CD1c-positive myeloid dendritic cell (primary cell): ENCODE data around the gene DGCR8.
"Not testable (repeated sequence)": the region's sequence is repeated elsewhere in the genome, so short reads cannot be mapped to it uniquely, and the experiment has no call there.

Experiments
- DNase-seq: peaks from one replicate; pipeline ENCODE4 v3.0.0-alpha.2; 2016; ENCODE audit errors: extremely low spot score

Gene DGCR8

DNA sequence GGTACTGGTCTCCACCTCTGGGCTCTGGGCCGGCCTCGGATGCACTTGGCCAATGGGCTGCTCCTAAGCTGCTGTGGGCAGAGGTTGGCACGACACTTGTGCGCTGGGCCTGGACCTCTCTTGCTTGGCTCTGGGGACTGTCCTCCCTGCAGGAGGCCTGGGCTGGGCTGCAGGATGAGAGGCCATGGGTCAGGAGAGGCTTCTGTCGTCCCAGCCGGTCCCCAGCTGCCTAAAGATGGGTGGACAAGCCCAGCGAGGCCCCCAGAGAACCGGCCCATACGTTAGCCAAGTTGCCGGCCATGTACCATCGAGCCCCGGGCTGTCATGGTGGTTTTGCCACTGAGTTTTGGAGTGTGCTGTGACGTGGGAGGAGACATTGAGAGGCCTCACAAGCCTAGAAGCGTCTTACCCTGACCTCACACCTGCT lies 72.4 kb downstream of the DGCR8 start:
- no peak for DNase-seq

DNA sequence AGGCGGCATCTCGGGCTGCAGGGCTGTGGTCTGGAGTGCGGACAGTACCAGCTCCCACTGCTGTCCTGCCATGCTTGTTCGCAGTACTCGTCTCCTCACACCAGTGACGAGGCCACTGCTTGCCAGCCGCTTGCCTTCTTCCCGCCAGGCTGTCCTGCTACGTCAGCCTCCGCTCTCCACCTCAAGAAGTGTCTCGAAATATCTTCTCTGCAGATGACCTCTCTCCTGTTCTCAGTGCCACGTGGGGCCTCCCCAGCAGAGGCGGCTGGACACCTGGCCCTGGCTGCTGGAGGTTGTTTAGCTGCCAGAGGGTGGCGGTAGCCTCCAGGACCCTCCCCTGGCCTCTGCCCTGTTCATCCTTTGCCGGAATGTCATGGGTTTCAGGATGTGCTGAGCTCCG lies 73.9 kb downstream of the DGCR8 start:
- no peak for DNase-seq

DNA sequence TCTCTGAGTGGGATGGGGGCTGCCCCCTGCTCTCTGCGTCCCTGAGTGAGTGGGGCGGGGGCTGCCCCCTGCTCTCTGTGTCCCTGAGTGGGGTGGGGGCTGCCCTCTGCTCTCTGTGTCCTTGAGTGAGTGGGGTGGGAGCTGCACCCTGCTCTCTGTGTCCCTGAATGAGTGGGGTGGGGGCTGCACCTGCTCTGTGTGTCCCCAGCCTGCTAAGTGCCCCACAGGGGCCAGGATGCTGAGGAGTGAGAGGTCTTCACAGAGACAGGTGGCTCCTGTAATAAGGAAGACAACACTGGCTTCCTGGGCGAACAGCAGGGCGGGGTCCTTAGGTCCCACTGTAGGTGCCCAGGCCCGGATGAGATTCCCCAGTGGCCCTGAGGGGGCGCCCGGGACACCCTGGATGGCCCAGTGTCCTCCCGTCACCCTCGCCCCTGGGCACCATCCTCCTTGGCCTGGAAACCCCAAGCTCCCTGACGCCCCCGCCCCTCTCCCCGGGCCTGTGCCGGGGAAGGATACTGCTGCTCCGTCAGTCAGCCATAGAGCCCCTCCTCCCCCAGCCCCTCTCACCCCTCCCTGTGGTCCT lies 74.7 kb downstream of the DGCR8 start:
- no peak for DNase-seq

DNA sequence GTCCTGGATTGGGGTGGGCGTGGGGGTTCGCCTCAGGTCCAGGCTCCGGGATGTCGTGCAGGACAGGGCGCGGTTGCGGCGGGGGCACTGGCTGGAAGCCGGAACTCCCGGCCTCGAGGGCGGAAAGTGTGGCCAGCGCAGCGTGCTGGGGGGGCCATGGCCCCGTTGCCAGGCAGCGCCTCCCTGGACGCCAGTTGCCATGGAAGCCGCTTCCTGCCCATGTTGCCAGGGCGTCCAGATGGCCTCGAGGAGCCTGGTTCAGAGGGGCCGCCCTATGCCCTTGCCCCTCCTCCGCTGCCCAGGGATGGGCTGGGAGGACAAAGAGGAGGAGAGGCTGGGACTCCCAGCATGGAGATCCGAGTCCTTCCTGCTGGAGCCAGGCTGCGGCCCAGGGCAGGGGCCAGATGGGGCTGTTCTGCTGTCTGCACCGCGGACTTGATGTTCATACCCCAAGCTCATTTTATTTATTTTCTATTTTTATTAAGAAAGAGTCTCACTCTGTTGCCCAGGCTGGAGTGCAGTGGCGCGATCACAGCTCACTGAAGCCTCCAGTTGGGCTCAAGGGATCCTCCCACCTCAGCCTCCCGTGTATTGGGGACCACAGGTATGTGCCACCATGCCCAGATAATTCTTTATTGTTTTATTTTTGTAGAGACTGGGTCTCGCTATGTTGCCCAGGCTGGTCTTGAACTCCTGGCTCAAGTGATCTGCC lies 75.4 kb downstream of the DGCR8 start:
- DNase-seq, result peak; percentile 55

DNA sequence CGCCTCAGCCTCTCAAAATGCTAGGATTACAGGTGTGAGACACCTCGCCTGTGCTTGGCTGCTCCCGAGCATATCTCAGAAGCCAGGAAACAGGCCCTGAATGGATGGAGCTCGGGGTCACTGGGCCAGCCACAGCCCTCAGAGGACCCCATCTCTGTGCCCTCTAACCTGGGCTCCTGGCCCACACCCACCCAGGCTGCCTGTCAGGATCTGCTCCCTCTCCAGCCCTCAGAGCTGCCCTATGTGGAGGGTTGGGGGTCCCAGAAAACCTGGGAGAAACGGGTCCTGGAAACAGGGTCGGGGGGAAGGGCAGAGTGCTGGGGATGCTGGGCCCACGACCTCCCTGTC lies 76.0 kb downstream of the DGCR8 start:
- DNase-seq, result no peak

DNA sequence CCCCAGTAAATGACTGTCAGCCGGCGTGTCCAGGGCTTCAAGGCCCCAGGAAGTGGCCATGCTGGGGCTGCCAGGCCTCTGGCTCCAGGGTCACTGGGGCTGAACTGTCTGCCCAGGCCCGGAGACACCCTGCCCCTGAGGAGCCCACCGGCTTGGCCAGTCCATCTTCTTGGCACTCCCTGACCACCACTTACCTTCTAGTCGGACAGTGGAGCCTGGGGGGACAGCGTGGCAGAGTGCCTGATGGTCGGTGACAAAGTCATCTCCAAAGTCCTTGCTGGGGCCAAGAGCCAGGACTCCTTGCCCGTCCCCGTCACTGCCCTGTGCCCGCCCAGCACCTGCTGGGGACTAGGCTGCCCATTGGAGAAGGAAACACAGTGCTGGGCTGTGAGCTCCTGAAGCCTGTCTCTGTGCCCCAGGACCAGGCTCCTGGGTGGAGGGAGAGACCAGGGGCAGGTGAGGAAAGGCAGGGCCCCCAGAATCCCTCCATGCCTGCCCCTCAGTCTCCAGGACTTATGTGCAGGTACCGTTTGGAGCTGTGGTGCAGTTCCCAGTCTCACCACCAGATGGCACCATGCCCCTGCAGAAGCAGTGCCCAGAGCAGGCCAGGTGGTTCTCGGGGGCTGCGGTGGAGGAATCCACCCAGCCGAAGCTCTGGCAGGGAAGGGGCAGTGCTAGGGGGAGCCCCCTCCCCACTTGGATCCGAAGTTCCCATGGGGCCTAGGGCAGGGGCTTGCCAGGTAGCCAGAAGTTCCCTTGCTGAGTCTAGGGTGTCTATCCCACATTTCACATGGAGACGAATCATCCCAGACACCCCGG lies 76.8 kb downstream of the DGCR8 start:
- peak; percentile 86 for DNase-seq

DNA sequence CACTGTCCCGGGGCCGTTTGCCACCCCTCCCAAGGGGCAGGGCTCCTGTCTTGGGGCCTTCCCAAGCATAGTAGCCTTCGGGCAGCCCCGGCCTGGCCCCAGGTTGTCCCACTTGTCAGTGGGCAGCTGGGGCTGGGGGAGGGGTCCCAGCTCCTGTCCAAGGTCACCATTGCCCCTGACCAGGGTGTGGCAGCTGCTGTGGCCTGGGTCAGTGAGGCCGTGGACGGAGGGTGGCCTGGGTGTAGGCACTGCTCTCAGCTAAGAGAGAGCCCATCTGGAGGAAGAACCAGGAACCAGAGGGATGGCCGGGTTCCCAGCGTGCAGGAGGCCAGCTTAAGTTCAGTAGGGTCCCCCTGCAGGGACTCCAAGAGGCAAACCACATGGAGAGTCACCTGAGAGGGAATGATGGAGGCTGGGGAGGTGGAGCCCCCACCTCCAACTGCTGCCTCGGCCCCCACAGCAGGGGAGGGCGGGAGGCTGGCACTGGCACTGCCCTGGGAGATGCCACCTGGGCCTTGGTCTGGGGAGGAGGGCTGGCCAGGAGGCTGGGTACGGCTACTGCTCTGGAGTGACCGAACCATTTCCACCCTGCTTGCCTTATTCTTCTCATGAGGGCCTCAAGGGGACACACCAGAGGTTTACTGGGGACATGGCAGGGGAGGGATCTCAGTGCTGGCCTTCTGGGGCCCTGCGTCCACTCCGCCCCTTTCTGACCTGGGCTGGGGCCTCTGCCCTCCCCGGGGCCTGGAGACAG lies 77.6 kb downstream of the DGCR8 start:
- no peak for DNase-seq

DNA sequence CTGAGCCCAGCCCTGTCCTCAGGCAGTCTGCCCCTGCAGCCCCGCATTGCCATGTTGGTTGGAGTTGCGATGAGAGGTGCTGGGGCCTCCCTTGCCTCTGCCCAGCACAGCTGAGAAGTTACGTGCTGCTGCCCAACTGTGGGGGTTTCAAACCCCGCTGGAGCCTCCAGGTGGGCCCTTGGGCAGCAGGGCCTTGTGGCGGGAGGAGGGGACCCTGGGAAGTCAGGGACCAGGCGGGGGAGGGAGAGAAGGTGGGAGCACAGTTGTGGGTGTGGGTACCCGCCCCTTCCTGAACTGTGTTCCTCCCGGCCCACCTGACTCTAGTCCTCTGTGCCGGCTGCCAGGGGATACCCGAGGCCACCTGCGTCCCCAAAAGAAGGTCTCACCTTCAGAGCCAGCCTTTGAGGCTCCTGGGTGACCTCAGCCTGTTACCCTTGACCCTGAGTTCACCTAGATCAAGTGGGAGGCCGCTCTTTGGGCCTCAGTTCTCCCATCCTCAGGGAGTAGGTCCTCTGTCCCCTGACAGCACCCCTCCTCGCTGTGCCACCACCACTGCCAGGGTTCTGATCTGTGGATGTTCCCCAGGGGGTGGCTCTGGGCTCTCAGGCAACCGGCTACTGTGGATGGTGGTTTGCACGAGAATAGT lies 78.5 kb downstream of the DGCR8 start:
- no peak for DNase-seq

DNA sequence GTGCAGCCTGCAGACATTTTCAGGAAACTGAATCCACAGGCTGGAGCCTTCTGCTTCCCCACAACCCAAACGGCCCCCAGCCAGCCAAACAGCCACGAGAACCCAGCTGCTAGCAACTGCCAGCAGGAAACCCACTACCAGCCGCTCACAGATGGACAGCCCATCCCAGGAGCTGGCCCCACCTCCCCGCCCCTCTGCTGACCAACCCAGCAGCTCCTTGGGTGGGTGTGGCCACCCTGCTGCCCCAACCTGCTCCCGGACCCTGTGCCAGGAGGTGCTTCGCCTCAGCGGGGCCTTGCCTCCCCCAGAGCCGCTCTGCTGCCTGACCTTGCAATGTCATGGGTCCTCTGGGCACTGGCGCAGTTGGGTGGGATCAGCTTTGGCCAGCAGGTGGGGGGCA lies 79.0 kb downstream of the DGCR8 start:
- no peak for DNase-seq

DNA sequence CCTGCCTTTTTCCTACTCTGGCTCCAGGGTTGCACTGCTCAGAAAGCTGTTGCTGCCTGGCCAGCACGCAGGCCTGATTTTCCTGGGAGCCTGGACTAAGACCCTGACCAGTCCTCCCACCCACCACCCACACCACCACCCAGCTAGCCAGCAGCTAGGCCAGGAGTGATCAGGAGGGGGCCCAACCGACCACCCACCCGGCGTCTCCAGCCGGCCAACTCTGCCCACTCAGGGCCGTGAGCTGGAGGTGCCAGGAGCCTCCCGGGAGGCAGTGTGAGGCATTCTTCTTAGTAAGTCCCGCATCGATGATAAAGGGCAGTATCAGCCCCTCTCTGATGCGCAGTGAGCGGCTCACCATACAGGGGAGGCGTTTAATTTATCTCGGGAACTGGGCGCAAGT lies 79.5 kb downstream of the DGCR8 start:
- DNase-seq, result not testable (repeated sequence)

DNA sequence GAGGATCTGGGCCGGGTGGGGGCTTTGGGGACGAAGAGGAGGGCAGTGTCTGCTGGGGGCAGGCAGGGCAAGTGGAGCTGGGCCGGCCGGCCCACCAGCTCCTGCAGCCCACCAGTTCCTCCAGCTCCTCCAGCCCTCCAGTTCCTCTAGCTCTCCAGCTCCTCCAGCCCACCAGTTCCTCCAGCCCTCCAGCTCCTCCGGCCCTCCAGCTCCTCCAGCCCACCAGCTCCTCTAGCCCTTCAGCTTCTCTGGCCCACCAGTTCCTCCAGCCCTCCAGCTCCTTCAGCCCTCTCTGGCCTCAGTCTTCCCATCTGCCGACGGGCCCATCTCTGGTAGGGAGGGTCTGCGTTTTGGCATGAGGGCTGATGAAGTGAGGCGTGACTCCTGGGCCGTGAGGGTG lies 80.0 kb downstream of the DGCR8 start:
- DNase-seq, result no peak
